Thyroid gland (tissue), 4 donors: ENCODE measurements around the gene CDK5.

Experiments
- CTCF ChIP-seq, 6 experiments: fragments of 200-600 bp in 3 of 6; fragments of 450-650 bp in 3 of 6; sonication (generic) in 3 of 6; IDR thresholded peaks; one replicate each; pipeline ENCODE4 v1.5.1; 2016 to 2019; ENCODE audit warnings: antibody characterized with exemption in 6 of 6, mild to moderate bottlenecking in 2 of 6, inconsistent platforms in 1 of 6, moderate library complexity in 1 of 6
- POLR2A ChIP-seq, 2 donors: fragments of 450-650 bp; IDR thresholded peaks; one replicate each; pipeline ENCODE4 v1.6.1; 2017; ENCODE audit warnings: antibody characterized with exemption in 2 of 2, mild to moderate bottlenecking in 2 of 2, moderate library complexity in 1 of 2

GRCh38 chr7:151104411-151105235 lies 46.9 kb upstream of the CDK5 start:
- TF ChIP-seq POLR2A (IDR thresholded peaks at IDR 0.05): no peak
- TF ChIP-seq CTCF (IDR thresholded peaks at IDR 0.05): no peak
